H1 (cell line): Measurements from ENCODE around the gene BECN2. TPM values are rescaled to one million over a fixed set of nuclear protein-coding genes. Genes with fewer than 3 reads are reported as not detected.

Experiments
- CTBP2 ChIP-seq: IDR thresholded peaks from 2 replicates; pipeline ENCODE4 v1.7.0; 2011; ENCODE audit warnings: borderline replicate concordance, mild to moderate bottlenecking, moderate library complexity, mixed read lengths, low read length; ENCODE audit not compliant: insufficient read depth, insufficient read length
- polyA plus RNA-seq, 7 experiments: library from polyadenylated mRNA; depleted of rRNA in 3 of 7; stranded (reverse) in 5 of 7; unstranded in 2 of 7; fragments of >200 nt in 5 of 7; fragments of 200-250 nt in 2 of 7; gene quantifications; 1 replicate in 5 of 7; 2 replicates in 1 of 7; 4 replicates in 1 of 7; pipeline versions ENCODE4 v1.2.1 to v1.2.3, GENCODE V29; 2011 to 2013; ENCODE audit warnings: missing spikeins in 2 of 7, mixed read lengths in 2 of 7
- total RNA-seq: library from RNA; stranded (reverse); fragmentation: NEBNext Ultra II Directional; extraction: Animal tissue kit (Norgen Biotek cat#: 25700); gene quantifications from 2 replicates; pipeline ENCODE4 v1.2.1, GENCODE V29; 2021

BECN2 gene
- total and polyA plus RNA-seq, 2 of the 8 experiments (the other 6 are each of a cell fraction or from before 2014, with no cell fraction given): not detected

DNA sequence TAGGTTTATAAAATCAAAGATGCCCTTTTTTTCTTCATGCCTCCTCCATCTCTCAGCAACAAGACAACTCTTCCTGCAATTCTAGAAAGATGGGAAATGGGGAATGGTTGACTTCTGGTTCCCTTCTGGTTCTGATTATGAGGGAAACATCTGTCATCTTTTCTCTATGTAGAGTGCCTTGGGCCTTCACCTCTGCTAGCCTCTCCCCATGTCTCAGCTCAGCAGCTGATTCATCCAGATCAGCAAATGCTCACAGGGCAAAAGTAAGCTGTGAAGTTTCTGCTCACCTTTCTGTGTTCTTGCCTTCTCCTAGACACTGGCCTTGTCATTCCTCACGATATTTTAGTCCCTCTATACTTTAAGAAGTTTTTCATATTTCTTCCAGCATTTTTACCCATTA is 17.8 kb upstream of the BECN2 start (continued):
- TF ChIP-seq CTBP2: no peak
